Stimulated activated naive B cell treated with anti-CD40 and anti-IgM and Interleukin-4, amounts not matched to agents 10 μg/mL and 1 μg/mL and 100 μg/mL, for 72 hours (primary cell): Measurements from ENCODE around the gene CNTNAP4.

Experiments
- ATAC-seq, 2 donors: fragments of 150-1000 bp; cut with Tn5 transposase; replicated peaks; 2 replicates each; pipeline ENCODE4 v1.10.0; 2021; ENCODE audit warnings: moderate library complexity in 1 of 2
- DNase-seq: peaks from one replicate; pipeline ENCODE4 v3.0.0; 2021
- H3K27ac Mint-ChIP-seq: one replicate; pipeline ENCODE4 v1.8.0; 2022; ENCODE audit warnings: mild to moderate bottlenecking, mixed read lengths
- H3K27me3 Mint-ChIP-seq, 2 donors: one replicate each; pipeline ENCODE4 v1.8.0; 2022; ENCODE audit warnings: mixed read lengths in 2 of 2
- H3K36me3 Mint-ChIP-seq, 2 donors: one replicate each; pipeline ENCODE4 v1.8.0; 2022; ENCODE audit warnings: mixed read lengths in 2 of 2, mild to moderate bottlenecking in 1 of 2
- H3K4me1 Mint-ChIP-seq, 2 donors: one replicate each; pipeline ENCODE4 v1.8.0; 2022; ENCODE audit warnings: mixed read lengths in 2 of 2, mild to moderate bottlenecking in 1 of 2
- H3K4me3 Mint-ChIP-seq, 2 donors: one replicate each; pipeline ENCODE4 v1.8.0; 2022; ENCODE audit warnings: mild to moderate bottlenecking in 2 of 2, mixed read lengths in 2 of 2, moderate library complexity in 1 of 2
- H3K9me3 Mint-ChIP-seq, 2 donors: one replicate each; pipeline ENCODE4 v1.8.0; 2022; ENCODE audit warnings: mixed read lengths in 2 of 2, mild to moderate bottlenecking in 1 of 2

The CNTNAP4 gene

DNA sequence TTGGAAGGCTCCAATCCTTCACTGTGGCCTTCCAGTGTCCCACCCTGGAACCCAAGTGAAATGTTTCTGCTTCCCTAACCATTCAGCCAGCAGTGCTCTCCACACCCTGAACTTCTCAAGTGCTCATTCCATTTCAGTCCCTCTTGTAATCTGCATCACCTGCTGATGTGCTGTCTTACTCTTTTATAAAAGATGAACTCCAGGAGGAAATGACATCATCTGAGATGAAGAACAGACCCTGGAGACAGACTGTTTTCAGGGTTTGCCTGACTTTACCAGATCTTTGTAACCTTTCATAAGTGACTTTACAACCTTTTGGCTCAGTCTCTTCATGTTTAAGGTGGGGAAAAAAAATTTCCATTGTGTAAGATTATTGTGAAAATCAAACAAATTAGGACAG lies 61.3 kb downstream of the CNTNAP4 start:
- H3K9me3 Mint-ChIP-seq: peaks cover 9 to 10% of the 10 kb centered on the region in 2 donors
- no peaks in the 10 kb centered on the region for H3K36me3 Mint-ChIP-seq
- no peak for ATAC-seq
- H3K4me1 Mint-ChIP-seq: no peaks in the 10 kb centered on the region
- no peak overlapping the region for H3K4me3 Mint-ChIP-seq
- H3K27me3 Mint-ChIP-seq: no peaks in the 10 kb centered on the region
- DNase-seq: no peak
- no peak overlapping the region for H3K27ac Mint-ChIP-seq

- no peaks in the 10 kb centered on the region for H3K36me3 Mint-ChIP-seq
- no peak overlapping the region for H3K27ac Mint-ChIP-seq
- H3K4me3 Mint-ChIP-seq: no peak overlapping the region
- no peak for ATAC-seq
- DNase-seq: no peak
- no peaks in the 10 kb centered on the region for H3K27me3 Mint-ChIP-seq
- H3K9me3 Mint-ChIP-seq: peaks cover 0 to 2% of the 10 kb centered on the region in 2 donors
- no peaks in the 10 kb centered on the region for H3K4me1 Mint-ChIP-seq
Measured at GRCh38 chr16:76343769-76344168, 66.6 kb downstream of the CNTNAP4 start.

GRCh38 chr16:76345163-76345661 lies 68.0 kb downstream of the CNTNAP4 start:
- Mint-ChIP-seq H3K9me3 (peaks cover 0 to 2% of the 10 kb centered on the region in 2 donors), H3K4me1 (no peaks in the 10 kb centered on the region), H3K4me3 (no peak overlapping the region), H3K27ac (no peak overlapping the region), H3K36me3 (no peaks in the 10 kb centered on the region), H3K27me3 (no peaks in the 10 kb centered on the region)
- no peak for DNase-seq
- ATAC-seq: no peak

DNA sequence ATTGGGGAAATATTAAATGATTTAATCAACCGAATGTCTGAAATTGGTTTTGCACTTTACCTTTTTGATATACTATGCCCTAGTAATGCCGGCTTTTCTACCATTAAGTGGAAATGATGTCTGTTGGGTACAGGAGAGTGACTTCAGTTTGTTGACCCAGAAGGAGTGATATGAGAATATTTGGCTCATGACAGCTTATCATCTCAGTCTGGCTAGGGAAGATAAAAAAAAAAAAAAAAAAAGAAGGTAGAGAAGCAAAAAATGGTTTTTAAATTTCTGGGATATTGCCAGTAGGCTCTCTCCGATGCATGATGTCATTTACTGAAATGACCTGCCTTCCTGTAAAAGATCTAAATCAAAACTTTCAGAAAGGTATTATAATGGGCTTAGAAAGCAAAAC lies 69.0 kb downstream of the CNTNAP4 start:
- no peaks in the 10 kb centered on the region for H3K36me3 Mint-ChIP-seq
- ATAC-seq (no peak), DNase-seq (no peak)
- H3K4me1 Mint-ChIP-seq: no peaks in the 10 kb centered on the region
- H3K4me3 Mint-ChIP-seq: no peak overlapping the region
- H3K9me3 Mint-ChIP-seq: no peaks in the 10 kb centered on the region
- H3K27me3 Mint-ChIP-seq: no peaks in the 10 kb centered on the region
- H3K27ac Mint-ChIP-seq: no peak overlapping the region

GRCh38 chr16:76351441-76351840 lies 74.2 kb downstream of the CNTNAP4 start:
- H3K36me3 Mint-ChIP-seq: no peaks in the 10 kb centered on the region
- H3K4me3 Mint-ChIP-seq: no peak overlapping the region
- no peaks in the 10 kb centered on the region for H3K27me3 Mint-ChIP-seq
- DNase-seq (no peak), ATAC-seq (no peak)
- no peak overlapping the region for H3K27ac Mint-ChIP-seq
- H3K4me1 Mint-ChIP-seq: no peaks in the 10 kb centered on the region
- no peaks in the 10 kb centered on the region for H3K9me3 Mint-ChIP-seq

DNA sequence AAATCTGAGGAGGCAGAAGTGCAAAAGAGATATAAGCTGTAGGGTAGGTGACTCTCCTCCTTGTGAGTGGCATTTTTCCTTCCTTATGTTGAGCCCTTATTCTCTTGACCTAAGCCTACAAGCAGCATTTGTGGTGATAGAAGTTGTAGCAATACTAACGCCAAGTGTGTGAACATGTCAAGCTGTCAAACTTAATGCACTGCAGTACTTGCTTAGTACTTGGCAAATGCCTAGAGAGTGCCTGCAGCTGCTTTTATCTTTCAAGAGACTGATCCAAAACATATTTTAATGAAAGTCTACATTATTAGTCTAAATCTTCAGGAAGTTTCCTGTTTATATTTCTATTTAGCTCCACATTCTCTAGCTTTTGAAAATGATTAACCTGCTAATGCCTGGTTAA lies 83.2 kb downstream of the CNTNAP4 start:
- H3K27me3 Mint-ChIP-seq: no peaks in the 10 kb centered on the region
- H3K36me3 Mint-ChIP-seq: no peaks in the 10 kb centered on the region
- H3K4me1 Mint-ChIP-seq: no peaks in the 10 kb centered on the region
- no peak for ATAC-seq
- no peak overlapping the region for H3K4me3 Mint-ChIP-seq
- H3K27ac Mint-ChIP-seq: no peak overlapping the region
- no peak for DNase-seq
- peaks cover 1 to 7% of the 10 kb centered on the region in 2 donors for H3K9me3 Mint-ChIP-seq

DNA sequence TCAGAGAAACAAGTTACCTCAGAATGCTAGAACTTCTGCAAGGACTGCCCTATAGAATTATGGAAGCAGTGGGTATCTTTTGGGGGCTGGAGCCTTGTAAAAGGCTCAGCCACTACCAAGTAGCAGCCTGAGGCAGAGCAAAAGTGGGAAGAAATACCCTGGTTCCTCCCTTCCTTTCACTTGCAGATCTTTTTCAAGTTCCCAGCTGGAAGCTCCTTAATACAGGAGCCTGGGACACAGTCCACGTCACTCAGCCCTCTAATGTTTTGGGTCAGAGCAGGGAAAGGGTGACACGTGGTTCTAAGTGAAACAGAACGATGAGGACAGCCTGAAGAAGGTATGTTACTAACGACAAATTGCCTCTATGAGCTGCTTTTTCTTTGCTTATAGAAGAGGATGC lies 93.1 kb downstream of the CNTNAP4 start:
- no peak overlapping the region for H3K27ac Mint-ChIP-seq
- no peak for DNase-seq
- no peaks in the 10 kb centered on the region for H3K4me1 Mint-ChIP-seq
- no peaks in the 10 kb centered on the region for H3K36me3 Mint-ChIP-seq
- no peak overlapping the region for H3K4me3 Mint-ChIP-seq
- H3K27me3 Mint-ChIP-seq: no peaks in the 10 kb centered on the region
- H3K9me3 Mint-ChIP-seq: peaks cover 0 to 1% of the 10 kb centered on the region in 2 donors
- no peak for ATAC-seq

DNA sequence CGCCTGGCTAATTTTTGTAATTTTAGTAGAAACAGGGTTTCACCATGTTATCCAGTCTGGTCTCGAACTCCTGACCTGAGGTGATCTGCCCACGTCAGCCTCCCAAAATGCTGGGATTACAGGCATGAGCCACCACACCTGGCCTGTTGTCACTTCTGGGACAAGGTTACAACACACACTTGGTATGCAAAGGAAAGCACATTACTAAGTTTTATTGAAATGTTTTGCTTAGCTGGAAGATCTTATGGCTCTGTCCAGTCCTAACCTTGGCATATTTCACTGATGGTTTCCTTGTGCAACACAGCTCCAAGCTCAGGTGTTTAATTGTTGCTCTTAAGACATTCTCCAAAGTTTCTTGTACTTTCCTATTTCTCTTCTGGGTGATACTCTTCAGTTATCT lies 94.2 kb downstream of the CNTNAP4 start:
- H3K9me3 Mint-ChIP-seq: peaks cover under 1 to 6% of the 10 kb centered on the region in 2 donors
- DNase-seq (no peak), ATAC-seq (no peak)
- H3K4me3 Mint-ChIP-seq: no peak overlapping the region
- no peaks in the 10 kb centered on the region for H3K36me3 Mint-ChIP-seq
- H3K4me1 Mint-ChIP-seq: no peaks in the 10 kb centered on the region
- H3K27me3 Mint-ChIP-seq: no peaks in the 10 kb centered on the region
- no peak overlapping the region for H3K27ac Mint-ChIP-seq

- H3K36me3 Mint-ChIP-seq: no peaks in the 10 kb centered on the region
- no peak overlapping the region for H3K4me3 Mint-ChIP-seq
- peaks cover 4 to 10% of the 10 kb centered on the region in 2 donors for H3K9me3 Mint-ChIP-seq
- no peak overlapping the region for H3K27ac Mint-ChIP-seq
- DNase-seq (no peak), ATAC-seq (no peak)
- no peaks in the 10 kb centered on the region for H3K27me3 Mint-ChIP-seq
- H3K4me1 Mint-ChIP-seq: no peaks in the 10 kb centered on the region
Measured at GRCh38 chr16:76373998-76374397, 96.8 kb downstream of the CNTNAP4 start.

DNA sequence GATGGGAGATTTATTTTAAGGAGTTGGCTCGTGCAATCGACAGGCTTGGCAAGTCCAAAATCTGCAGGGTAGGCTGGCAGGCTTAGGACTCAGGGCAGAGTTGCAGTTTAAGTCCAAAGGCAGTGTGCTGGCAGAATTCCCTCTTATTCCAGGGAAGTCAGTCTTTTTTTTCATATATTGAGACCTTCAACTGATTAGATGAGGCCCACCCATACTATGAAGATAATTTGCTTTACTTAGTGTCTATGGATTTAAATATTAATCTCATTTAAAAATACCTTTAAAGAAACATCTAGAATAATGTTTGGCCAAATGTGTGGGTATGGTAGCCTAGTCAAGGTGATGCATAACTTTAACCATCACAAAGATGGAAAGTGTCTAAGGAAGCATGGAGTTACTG lies 99.8 kb downstream of the CNTNAP4 start:
- Mint-ChIP-seq H3K4me1 (no peaks in the 10 kb centered on the region), H3K9me3 (peaks cover 4 to 10% of the 10 kb centered on the region in 2 donors)
- no peak for ATAC-seq

GRCh38 chr16:76378020-76378419 lies 100.8 kb downstream of the CNTNAP4 start:
- Mint-ChIP-seq H3K4me1 (no peaks in the 10 kb centered on the region), H3K27me3 (no peaks in the 10 kb centered on the region), H3K36me3 (no peaks in the 10 kb centered on the region), H3K4me3 (no peak overlapping the region), H3K9me3 (peaks cover 4 to 10% of the 10 kb centered on the region in 2 donors), H3K27ac (no peak overlapping the region)
- ATAC-seq: no peak
- DNase-seq: no peak

More for the DNA sequence above, 99.8 kb downstream of the CNTNAP4 start:
- no peak overlapping the region for H3K27ac Mint-ChIP-seq
- DNase-seq: no peak
- H3K36me3 Mint-ChIP-seq: no peaks in the 10 kb centered on the region
- H3K27me3 Mint-ChIP-seq: no peaks in the 10 kb centered on the region
- H3K4me3 Mint-ChIP-seq: no peak overlapping the region

DNA sequence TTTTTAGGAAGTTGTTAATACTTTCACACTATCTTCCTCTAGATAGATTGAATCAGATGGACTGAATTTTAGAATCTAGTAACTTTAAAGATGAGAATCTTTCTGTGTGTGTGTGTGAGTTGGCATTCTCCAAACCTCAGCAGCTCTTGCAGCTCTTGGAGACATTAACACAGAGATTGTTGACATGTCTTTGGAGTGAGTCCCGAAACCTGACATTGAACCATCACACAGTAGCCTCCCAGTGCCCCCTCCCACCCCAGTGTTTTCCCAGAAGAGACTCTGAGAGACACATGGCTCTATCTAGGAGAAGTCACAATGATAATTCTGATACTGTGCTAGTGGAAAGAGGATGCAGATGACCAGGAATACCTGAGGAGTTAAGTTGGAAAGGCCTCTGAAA lies 103.9 kb downstream of the CNTNAP4 start:
- H3K4me1 Mint-ChIP-seq: no peaks in the 10 kb centered on the region
- H3K27ac Mint-ChIP-seq: no peak overlapping the region
- H3K9me3 Mint-ChIP-seq: peaks cover 4 to 7% of the 10 kb centered on the region in 2 donors
- no peaks in the 10 kb centered on the region for H3K36me3 Mint-ChIP-seq
- H3K4me3 Mint-ChIP-seq: no peak overlapping the region
- no peaks in the 10 kb centered on the region for H3K27me3 Mint-ChIP-seq
- ATAC-seq (no peak), DNase-seq (no peak)

- ATAC-seq (no peak), DNase-seq (no peak)
- Mint-ChIP-seq H3K27me3 (no peaks in the 10 kb centered on the region), H3K27ac (no peak overlapping the region), H3K36me3 (no peaks in the 10 kb centered on the region), H3K4me1 (no peaks in the 10 kb centered on the region), H3K4me3 (no peak overlapping the region), H3K9me3 (no peaks in the 10 kb centered on the region)
Measured at GRCh38 chr16:76385601-76386230, 108.5 kb downstream of the CNTNAP4 start.

- Mint-ChIP-seq H3K27ac (no peak overlapping the region), H3K4me3 (no peak overlapping the region), H3K27me3 (no peaks in the 10 kb centered on the region), H3K36me3 (no peaks in the 10 kb centered on the region), H3K9me3 (no peaks in the 10 kb centered on the region), H3K4me1 (no peaks in the 10 kb centered on the region)
- DNase-seq: no peak
- no peak for ATAC-seq
Measured at GRCh38 chr16:76386784-76387183, 109.6 kb downstream of the CNTNAP4 start.

DNA sequence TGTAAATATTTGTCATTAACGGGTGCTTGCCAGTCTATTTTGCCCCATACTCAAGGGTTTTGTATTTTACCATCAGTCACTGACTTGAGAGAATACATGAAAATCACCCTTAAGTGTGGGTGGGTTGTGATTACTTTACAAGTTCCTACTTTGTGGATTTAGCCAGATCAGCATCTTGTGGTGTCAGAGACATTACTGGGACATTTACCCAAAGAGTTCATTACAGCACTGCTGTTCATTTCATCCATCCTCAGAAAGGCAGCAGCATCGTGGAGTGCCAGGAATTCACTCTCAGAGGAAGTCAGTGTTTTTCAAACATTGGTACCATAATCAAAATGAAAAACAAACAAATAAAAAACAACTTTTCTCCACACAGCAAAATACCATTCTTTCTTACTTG lies 110.8 kb downstream of the CNTNAP4 start:
- Mint-ChIP-seq H3K27ac (no peak overlapping the region), H3K9me3 (no peaks in the 10 kb centered on the region), H3K4me3 (no peak overlapping the region), H3K36me3 (no peaks in the 10 kb centered on the region), H3K4me1 (no peaks in the 10 kb centered on the region), H3K27me3 (no peaks in the 10 kb centered on the region)
- ATAC-seq (no peak), DNase-seq (no peak)

GRCh38 chr16:76389126-76389525 lies 111.9 kb downstream of the CNTNAP4 start:
- DNase-seq (no peak), ATAC-seq (no peak)
- Mint-ChIP-seq H3K4me1 (no peaks in the 10 kb centered on the region), H3K27me3 (no peaks in the 10 kb centered on the region), H3K9me3 (peaks cover 0 to 2% of the 10 kb centered on the region in 2 donors), H3K36me3 (no peaks in the 10 kb centered on the region), H3K4me3 (no peak overlapping the region), H3K27ac (no peak overlapping the region)
